HG03064 (cell line): ENCODE measurements around the gene CARHSP1.
"Not testable (repeated sequence)": the region's sequence is repeated elsewhere in the genome, so short reads cannot be mapped to it uniquely, and the experiment has no call there.

ENCODE experiments used
- ATAC-seq: cut with Tn5 transposase; IDR thresholded peaks from one replicate; pipeline ENCODE4 v1.9.1; 2021; ENCODE audit warnings: low read depth; ENCODE audit not compliant: unreplicated experiment

Gene CARHSP1

GRCh38 chr16:8893976-8894690 lies 25.3 kb upstream of the CARHSP1 start:
- ATAC-seq: no peak

GRCh38 chr16:8893426-8893825 lies 24.6 kb upstream of the CARHSP1 start:
- ATAC-seq: no peak

- peak; percentile 20 for ATAC-seq
Observed at GRCh38 chr16:8892101-8892575, 23.3 kb upstream of the CARHSP1 start.

DNA sequence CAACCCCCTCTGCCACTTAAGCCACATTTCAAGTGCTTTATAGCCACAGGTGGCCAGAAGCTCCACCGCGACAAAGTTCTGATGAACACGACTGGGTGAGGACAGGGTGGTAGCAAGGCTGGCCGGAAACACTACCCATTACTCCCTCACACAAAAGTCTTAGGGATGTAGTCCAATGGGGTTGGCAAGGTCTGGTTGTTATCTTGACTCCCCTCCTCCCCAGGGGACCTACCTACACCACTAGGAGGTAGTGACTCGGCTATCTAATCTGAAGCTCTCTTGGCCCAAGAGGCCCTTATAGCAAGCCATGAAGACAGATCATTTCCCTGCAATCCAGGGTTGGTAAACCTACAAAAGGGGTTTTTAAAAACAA lies 21.7 kb upstream of the CARHSP1 start:
- no peak for ATAC-seq

DNA sequence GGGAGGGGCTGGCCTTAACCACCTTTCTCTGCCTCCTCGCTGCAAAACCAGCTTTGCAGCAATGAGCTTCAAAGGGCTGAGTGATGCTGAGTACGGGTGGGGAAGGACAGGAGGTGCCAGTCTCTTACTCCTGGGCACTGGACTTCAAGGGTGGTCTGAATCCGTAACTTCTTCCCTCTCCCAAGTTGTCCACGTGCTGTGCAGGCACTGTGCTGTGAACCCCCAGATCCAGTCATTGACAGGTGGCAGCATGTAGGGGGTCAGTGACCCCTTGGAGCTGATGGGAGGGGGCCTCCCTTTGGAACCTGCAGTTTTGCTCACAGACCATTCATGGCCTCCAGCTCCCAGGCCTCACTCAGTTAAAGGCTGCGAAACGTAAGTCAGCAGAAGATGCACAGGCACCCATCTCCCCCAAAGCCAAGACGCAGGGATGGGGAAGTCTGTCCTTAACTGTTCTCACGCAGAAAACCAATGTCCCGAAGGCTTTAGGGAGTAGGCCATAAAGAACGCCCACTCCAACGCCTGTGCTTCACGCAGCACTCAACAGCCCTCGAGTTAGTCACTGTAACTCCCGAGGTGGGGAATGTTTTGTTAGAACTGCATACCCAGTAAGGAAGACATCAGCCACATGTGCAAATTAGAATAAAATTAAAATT lies 21.2 kb upstream of the CARHSP1 start:
- ATAC-seq: no peak

DNA sequence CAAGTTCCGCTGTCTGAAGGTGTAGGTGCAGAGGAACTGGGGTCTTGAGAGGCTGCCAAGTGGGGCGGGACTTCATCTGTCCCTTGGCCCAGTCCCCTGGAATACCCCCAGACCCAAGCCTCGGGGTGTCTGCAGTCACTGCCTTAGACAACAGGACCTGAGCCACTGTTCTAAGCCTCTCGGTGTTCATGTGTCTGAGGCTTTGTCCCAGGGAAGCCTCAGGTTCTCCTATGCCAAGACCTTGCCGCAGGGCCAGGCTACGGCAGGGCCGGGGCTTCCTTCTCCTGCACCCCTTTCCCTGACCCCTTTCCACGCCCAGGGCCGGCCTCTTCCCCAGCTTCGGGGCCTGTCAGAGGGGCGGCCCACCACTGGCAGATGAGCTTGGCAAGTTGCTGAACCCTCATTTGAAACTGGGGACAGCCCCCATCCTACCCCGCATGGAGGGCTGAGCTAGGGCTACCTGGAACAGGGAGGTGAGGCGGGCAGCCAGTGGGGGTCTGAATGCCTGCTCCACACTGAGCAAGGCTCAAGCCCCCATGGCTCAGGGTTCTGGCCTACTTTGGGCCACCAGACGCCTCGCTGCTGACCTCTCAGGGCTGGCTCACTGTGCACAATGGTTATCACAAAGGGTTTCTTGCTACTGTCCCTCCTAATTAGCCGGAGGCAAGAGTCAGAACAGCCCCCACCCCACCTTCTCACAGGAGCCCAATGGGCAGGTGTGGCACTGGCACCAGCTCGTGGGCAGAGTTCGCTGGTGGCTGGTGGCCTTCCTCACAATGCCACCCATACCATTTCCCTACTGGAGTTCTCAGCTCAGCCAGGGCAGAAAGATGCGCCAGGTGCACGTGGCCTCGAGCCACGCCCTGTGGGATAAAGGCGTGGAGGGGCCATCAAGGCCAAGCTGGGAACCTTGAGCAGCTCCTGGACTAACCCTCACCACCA lies 20.4 kb upstream of the CARHSP1 start:
- ATAC-seq: no peak

DNA sequence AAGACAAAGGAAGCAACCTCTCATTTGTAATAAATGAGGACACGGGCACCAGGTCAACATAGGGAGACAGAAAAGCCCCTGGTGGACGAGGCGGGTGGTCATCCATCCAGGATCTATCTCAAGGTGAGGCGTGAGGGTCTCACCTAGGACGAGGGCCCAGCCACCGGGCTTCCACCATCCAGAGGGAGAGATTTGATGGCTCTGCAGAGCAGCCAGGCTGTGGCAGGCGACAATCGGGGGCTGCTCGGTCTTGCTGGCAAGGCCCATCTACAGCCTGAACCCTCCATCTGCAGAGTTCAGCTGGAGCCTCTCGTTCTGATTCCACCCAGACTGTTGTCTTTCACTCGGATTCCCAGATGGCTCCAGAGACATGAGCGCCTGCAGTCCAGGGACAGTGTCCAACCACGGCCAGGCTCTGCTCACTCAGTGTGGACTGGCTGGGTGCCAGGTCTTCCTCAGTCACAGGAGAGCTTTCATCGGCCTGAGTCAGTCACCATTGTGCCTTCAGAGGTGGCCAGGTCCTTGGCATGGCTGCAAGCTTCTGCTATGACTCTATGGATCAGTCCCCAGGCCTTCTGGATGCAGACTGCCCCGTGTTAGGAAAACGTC lies 19.2 kb upstream of the CARHSP1 start:
- no peak for ATAC-seq

DNA sequence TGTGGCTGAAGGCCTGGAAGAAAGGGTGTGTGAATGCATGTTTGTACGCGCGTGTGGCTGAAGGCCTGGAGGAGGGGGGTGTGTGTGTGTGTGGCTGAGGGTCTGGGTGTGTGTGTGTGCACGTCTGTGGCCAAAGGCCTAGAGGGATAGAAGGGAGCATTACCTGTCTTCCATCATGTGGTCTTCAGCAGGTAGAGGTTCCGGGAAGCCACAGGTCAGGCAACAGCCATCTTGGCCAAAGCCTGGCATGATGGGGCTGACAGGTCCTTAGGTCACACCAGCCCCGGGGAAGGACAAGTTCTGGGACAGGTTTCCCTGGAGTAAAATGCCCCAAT lies 18.6 kb upstream of the CARHSP1 start:
- ATAC-seq: no peak

DNA sequence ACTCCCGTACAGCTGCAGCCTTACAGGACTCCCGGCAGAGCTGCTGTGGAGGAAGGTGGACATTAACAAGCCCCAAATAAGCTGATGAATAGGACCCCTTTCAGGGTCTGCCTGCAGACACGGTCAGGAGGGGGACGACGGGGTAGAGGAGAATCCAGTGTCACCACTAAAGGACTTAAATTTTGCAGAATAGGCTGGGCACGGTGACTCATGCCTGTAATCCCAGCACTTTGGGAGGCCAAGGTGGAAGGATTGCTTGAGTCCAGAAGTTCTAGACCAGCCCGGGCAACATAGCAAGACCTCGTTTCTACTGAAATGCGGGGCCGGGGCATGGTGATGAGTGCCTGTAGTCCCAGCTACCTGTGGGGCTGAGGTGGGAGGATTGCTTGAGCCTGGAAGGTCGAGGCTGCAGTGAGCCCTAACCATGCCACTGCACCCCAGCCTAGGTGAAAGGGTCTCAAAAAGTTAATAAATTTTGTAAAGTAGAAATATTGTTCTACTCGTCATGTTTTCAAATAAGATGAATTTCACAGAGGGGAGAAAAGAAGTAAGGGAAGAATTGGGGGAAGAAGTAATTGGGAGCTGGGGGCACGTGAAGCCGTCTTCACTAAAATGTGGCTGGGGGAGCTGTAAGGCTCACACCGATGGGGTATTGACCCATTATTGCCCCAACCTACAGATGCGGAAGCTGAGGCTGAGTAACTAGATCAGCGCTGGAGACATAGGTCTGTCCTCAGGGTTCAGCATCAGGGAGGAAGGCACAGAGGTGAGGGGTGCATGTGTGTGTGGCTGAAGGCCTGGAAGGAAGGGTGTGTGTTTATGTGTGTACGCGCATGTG lies 18.0 kb upstream of the CARHSP1 start:
- ATAC-seq: no peak

DNA sequence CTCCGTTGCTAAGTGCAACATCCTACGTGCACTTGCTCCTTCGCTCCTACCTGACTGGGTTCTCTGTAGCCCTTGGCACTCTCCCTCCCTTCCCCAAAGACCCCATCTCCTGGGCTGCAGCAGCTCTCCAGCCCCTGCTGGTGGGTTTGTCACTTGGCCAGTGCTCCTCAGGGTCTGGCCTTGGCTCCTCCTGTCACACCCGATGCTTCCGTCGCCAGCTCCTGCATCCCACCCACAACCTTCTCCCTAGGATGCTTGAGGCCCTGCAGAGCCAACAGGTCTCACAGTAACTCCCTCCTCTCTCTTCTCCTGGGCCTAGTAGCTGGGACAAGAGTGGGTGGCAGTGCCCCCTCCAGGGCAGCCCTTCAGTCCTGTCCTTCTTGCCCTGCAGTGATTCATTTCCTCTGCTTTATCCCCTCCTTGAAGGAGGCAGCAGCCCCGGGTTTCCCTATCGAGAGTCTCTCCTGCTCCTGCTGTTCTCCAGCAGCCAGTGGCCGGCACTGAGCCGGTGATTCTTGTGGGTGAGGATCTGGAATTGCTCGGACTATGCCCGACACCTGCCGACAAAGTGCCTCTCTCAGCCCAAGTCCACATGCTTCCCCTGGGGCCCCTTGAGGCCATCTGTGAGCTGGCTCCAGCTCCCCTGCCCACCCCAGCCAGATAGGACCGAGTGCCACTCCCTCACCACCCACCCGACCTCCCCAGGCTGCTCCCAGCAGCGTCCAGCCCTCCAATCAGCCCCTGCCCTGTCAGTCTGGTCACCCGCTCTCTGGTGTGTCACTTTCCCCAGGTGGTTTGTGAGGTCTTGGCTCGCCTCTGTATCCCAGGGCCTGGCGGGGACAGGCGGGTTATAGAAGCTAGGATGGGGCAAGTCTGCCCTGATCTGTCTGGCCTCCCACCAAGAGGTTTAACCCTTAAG lies 17.1 kb upstream of the CARHSP1 start:
- no peak for ATAC-seq

DNA sequence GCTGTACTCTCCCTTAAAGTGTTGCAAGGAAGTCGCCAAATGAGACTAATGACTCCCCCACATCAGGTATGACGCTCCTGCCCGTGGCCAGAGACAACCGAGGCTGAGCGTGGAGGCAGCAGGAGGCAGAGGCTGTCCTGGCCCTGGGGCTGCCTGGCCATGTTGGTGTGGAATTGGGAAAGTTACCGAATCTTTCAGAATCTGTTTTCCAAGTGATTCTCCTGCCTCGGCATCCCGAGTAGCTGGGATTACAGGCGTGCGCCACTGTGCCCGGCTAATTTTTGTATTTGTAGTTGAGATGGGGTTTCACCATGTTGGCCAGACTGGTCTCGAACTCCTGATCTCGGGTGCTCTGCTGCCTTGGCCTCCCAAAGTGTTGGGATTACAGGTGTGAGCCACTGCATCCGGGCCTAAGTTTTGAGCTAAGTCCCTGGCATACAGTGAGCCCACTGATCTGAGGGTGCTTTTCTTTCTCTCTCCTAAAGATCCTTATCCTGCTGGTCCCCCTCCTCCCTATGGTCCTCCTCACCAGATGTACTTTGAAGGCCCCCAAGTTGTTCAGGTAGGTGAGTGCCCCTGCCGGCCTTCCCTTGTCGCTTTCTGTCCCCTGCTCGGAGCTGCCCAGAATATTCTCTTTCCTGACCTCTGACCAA lies 14.0 kb upstream of the CARHSP1 start:
- ATAC-seq: no peak

GRCh38 chr16:8882041-8882617 lies 13.3 kb upstream of the CARHSP1 start, which contains the start of gene LITAFD:
Gene LITAFD (plus strand): TSS chr16:8882351. CDS start chr16:8884356, 2,005 bp downstream.
- no peak for ATAC-seq

GRCh38 chr16:8880839-8881510 lies 12.2 kb upstream of the CARHSP1 start:
- ATAC-seq: no peak

DNA sequence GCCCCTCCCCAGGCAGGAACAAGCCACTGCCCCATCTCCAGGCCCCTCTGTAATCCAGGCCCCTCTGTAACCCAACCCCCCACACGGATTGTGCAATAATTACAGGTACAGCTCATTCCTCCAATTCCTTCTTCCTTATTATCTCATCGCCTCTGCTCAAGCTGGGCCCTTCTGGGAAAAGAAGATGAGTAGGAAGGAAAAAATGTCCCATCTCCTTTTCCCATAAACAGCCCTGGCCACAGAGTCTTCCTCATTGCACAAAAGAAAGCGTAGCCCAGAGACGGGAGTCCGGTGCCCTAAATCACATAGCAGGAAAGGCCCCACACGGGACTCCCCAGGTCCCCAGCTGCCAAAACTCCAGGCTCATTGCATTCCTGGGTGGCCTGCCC lies 9.7 kb upstream of the CARHSP1 start:
- no peak for ATAC-seq

GRCh38 chr16:8877894-8878522 lies 9.2 kb upstream of the CARHSP1 start:
- no peak for ATAC-seq

GRCh38 chr16:8875317-8875716 lies 6.5 kb upstream of the CARHSP1 start:
- not testable (repeated sequence) for ATAC-seq

DNA sequence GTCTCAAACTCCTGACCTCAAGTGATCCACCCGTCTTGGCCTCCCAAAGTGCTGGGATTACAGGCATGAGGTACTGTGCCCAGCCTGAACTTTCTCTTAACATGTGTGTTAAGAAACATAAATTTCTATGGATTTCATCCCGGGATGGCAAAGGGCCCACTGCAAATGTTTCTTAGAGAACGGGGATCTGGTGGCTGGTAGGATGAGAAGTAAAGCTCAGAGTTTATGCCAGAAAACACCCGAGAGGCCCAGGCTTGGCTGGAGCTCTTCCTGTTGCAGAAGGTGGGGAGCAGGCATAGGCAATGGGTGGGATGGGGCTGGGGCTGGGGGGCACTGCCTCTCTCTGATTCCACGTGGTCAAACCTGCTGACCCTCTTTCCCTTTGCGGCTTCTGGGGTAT lies 5.6 kb upstream of the CARHSP1 start:
- no peak for ATAC-seq
